ENCODE results near the gene GPBAR1. TPM values are rescaled to one million over a fixed set of nuclear protein-coding genes. Genes with fewer than 3 reads are reported as not detected.

Gene GPBAR1
- 0.29 and 0.82 TPM in 2 replicates for total RNA-seq (2014; rRNA removed; shearing (Covaris generic); ENCODE audit: low replicate concordance)

- Histone ChIP-seq H2AFZ (ENCODE audit: low read length) (no peak within 1 kb of the TSS), H3K4me1 (ENCODE audit: low read length) (peaks cover 30% of the 10 kb centered on the region), H3K27me3 (ENCODE audit: low read length) (no peaks in the 10 kb centered on the region), H3K9me2 (replicated peaks; ENCODE audit: insufficient read depth, low read length) (no peaks in the 10 kb centered on the region), H3K79me2 (ENCODE audit: low read length) (no peaks in the 10 kb centered on the region), H3K36me3 (ENCODE audit: insufficient read depth, low read length) (peaks cover 3% of the 10 kb centered on the region; the same call in 1 of the 2 replicates), H4K20me1 (ENCODE audit: insufficient read depth, low read depth, low read length) (no peaks in the 10 kb centered on the region), H3K9ac (ENCODE audit: low read length) (no peak within 1 kb of the TSS), H3K4me3 (ENCODE audit: low read length) (no peak within 1 kb of the TSS), H3K4me2 (ENCODE audit: low read depth, low read length, poor library complexity, severe bottlenecking) (peak within 1 kb of the TSS; percentile 6), H3K9me3 (ENCODE audit: low read length) (no peaks in the 10 kb centered on the region), H3K27ac (ENCODE audit: low read length) (peak within 1 kb of the TSS; percentile 32; the same call in 1 of the 2 replicates)
- DNase-seq, result no peak
These were observed at the start of gene GPBAR1 for GRCh38 chr2:218260742-218261422. GPBAR1 (plus strand) TSS chr2:218261015; CDS start chr2:218262725, 1,710 bp downstream.

- Histone ChIP-seq H3K4me2 (ENCODE audit: low read depth, low read length, poor library complexity, severe bottlenecking) (no peak overlapping the region), H3K9me3 (ENCODE audit: low read length) (peaks cover 6% of the 10 kb centered on the region), H3K4me1 (ENCODE audit: low read length) (peaks cover 17% of the 10 kb centered on the region), H2AFZ (ENCODE audit: low read length) (no peak overlapping the region), H3K27ac (ENCODE audit: low read length) (no peak overlapping the region), H3K9me2 (replicated peaks; ENCODE audit: insufficient read depth, low read length) (no peaks in the 10 kb centered on the region), H3K79me2 (ENCODE audit: low read length) (peaks cover 13% of the 10 kb centered on the region), H3K4me3 (ENCODE audit: low read length) (no peak overlapping the region), H3K9ac (ENCODE audit: low read length) (no peak overlapping the region), H3K27me3 (ENCODE audit: low read length) (peaks cover 2% of the 10 kb centered on the region; the same call in 1 of the 2 replicates), H4K20me1 (ENCODE audit: insufficient read depth, low read depth, low read length) (peaks cover 6% of the 10 kb centered on the region; the same call in 1 of the 2 replicates), H3K36me3 (ENCODE audit: insufficient read depth, low read length) (no peaks in the 10 kb centered on the region)
- DNase-seq, result no peak
These were observed 46.7 kb upstream of the GPBAR1 start for GRCh38 chr2:218214116-218214515.

GRCh38 chr2:218216336-218216673 is 44.5 kb upstream of the GPBAR1 start:
- peak overlapping the region; percentile 88 for H3K4me2 ChIP-seq (ENCODE audit: low read depth, low read length, poor library complexity, severe bottlenecking)
- peaks cover 35% of the 10 kb centered on the region for H3K79me2 ChIP-seq (ENCODE audit: low read length)
- no peaks in the 10 kb centered on the region for H3K9me2 ChIP-seq (replicated peaks; ENCODE audit: insufficient read depth, low read length)
- no peaks in the 10 kb centered on the region for H3K27me3 ChIP-seq (ENCODE audit: low read length)
- DNase-seq, result no peak
- peaks cover 39% of the 10 kb centered on the region for H3K4me1 ChIP-seq (ENCODE audit: low read length)
- H3K9ac ChIP-seq (ENCODE audit: low read length), result peak overlapping the region; percentile 77
- 0 out of 2 replicates have a peak overlapping the region, but pooled peaks have one; percentile 25 for H3K27ac ChIP-seq (ENCODE audit: low read length)
- peaks cover 14% of the 10 kb centered on the region for H3K36me3 ChIP-seq (ENCODE audit: insufficient read depth, low read length)
- H3K9me3 ChIP-seq (ENCODE audit: low read length), result no peaks in the 10 kb centered on the region
- H3K4me3 ChIP-seq (ENCODE audit: low read length), result peak overlapping the region; percentile 78
- H2AFZ ChIP-seq (ENCODE audit: low read length), result peak overlapping the region; percentile 99
- H4K20me1 ChIP-seq (ENCODE audit: insufficient read depth, low read depth, low read length), result peaks cover 27% of the 10 kb centered on the region

GRCh38 chr2:218216674-218217359 is 44.0 kb upstream of the GPBAR1 start, which contains the start of gene ARPC2:
ARPC2 (plus strand) TSS chr2:218217189; CDS start chr2:218217471, 282 bp downstream.
- H3K4me2 ChIP-seq (ENCODE audit: low read depth, low read length, poor library complexity, severe bottlenecking), result peak within 1 kb of the TSS; percentile 100
- no peaks in the 10 kb centered on the region for H3K9me3 ChIP-seq (ENCODE audit: low read length)
- H3K4me3 ChIP-seq (ENCODE audit: low read length), result peak within 1 kb of the TSS; percentile 96
- peaks cover 32% of the 10 kb centered on the region for H4K20me1 ChIP-seq (ENCODE audit: insufficient read depth, low read depth, low read length)
- no peaks in the 10 kb centered on the region for H3K9me2 ChIP-seq (replicated peaks; ENCODE audit: insufficient read depth, low read length)
- peak; percentile 98 for DNase-seq
- H3K27me3 ChIP-seq (ENCODE audit: low read length), result no peaks in the 10 kb centered on the region
- H2AFZ ChIP-seq (ENCODE audit: low read length), result peak within 1 kb of the TSS; percentile 99
- H3K79me2 ChIP-seq (ENCODE audit: low read length), result peaks cover 40% of the 10 kb centered on the region
- H3K9ac ChIP-seq (ENCODE audit: low read length), result peak within 1 kb of the TSS; percentile 100
- peaks cover 19% of the 10 kb centered on the region for H3K36me3 ChIP-seq (ENCODE audit: insufficient read depth, low read length)
- peaks cover 44% of the 10 kb centered on the region for H3K4me1 ChIP-seq (ENCODE audit: low read length)
- H3K27ac ChIP-seq (ENCODE audit: low read length), result peak within 1 kb of the TSS; percentile 99

DNA sequence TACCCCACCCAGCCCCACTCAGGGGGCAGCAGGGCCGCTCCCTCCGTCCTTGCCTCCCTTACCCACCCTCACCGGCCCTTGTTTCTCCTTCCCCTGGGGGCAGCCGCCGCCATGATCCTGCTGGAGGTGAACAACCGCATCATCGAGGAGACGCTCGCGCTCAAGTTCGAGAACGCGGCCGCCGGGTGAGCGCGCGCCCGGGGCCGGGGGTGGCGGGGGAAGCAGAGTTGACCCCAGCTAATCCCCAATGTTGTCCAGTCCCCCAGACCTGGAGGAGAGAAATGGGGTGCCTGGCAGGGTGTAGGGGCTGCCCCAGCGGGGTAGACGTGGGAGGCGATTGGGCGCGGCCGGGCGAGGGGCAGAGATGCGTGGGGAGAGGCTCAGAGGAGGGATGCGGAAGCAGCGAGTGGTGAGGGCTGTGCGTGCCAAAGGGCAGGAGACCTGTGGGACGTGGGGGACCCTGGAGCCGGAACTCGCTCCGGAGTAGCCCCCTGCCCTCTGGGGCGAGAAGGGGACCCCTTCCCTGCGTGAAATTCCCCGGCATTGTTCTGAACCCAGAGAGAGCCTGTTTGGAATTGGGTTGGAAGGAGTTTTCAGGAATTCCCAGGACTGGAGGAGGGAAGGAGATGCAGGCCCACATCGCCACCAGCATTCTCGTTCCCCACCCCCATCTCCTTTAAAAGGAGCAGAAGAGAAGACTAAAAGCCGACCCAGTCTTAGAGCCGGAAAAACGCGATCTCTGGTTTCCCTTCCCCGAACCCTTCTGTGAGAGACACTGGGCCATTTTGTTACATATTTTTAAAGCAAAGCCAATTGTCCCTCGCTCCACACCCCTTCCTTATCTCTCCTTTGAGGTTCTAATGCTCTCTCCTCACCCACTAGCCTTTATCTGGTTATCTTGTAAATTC is 43.2 kb upstream of the GPBAR1 start:
- Histone ChIP-seq H3K4me3 (ENCODE audit: low read length) (peak overlapping the region; percentile 96), H3K79me2 (ENCODE audit: low read length) (peaks cover 48% of the 10 kb centered on the region), H3K4me1 (ENCODE audit: low read length) (peaks cover 52% of the 10 kb centered on the region), H3K9me3 (ENCODE audit: low read length) (no peaks in the 10 kb centered on the region), H3K36me3 (ENCODE audit: insufficient read depth, low read length) (peaks cover 27% of the 10 kb centered on the region), H2AFZ (ENCODE audit: low read length) (no peak overlapping the region), H3K27ac (ENCODE audit: low read length) (peak overlapping the region; percentile 99), H3K9me2 (replicated peaks; ENCODE audit: insufficient read depth, low read length) (no peaks in the 10 kb centered on the region), H3K27me3 (ENCODE audit: low read length) (no peaks in the 10 kb centered on the region), H3K4me2 (ENCODE audit: low read depth, low read length, poor library complexity, severe bottlenecking) (peak overlapping the region; percentile 100), H3K9ac (ENCODE audit: low read length) (peak overlapping the region; percentile 100), H4K20me1 (ENCODE audit: insufficient read depth, low read depth, low read length) (peaks cover 39% of the 10 kb centered on the region)
- DNase-seq, result peak; percentile 83

- H3K27ac ChIP-seq (ENCODE audit: low read length), result peak overlapping the region; percentile 99
- peaks cover 57% of the 10 kb centered on the region for H3K79me2 ChIP-seq (ENCODE audit: low read length)
- H3K9me2 ChIP-seq (replicated peaks; ENCODE audit: insufficient read depth, low read length), result no peaks in the 10 kb centered on the region
- peaks cover 48% of the 10 kb centered on the region for H4K20me1 ChIP-seq (ENCODE audit: insufficient read depth, low read depth, low read length)
- peaks cover 35% of the 10 kb centered on the region for H3K36me3 ChIP-seq (ENCODE audit: insufficient read depth, low read length)
- H3K9ac ChIP-seq (ENCODE audit: low read length), result peak overlapping the region; percentile 100
- peak; percentile 94 for DNase-seq
- peak overlapping the region; percentile 96 for H3K4me3 ChIP-seq (ENCODE audit: low read length)
- H3K9me3 ChIP-seq (ENCODE audit: low read length), result no peaks in the 10 kb centered on the region
- H3K27me3 ChIP-seq (ENCODE audit: low read length), result no peaks in the 10 kb centered on the region
- no peak overlapping the region for H2AFZ ChIP-seq (ENCODE audit: low read length)
- H3K4me2 ChIP-seq (ENCODE audit: low read depth, low read length, poor library complexity, severe bottlenecking), result peak overlapping the region; percentile 100
- H3K4me1 ChIP-seq (ENCODE audit: low read length), result peaks cover 62% of the 10 kb centered on the region
These were observed 42.3 kb upstream of the GPBAR1 start for GRCh38 chr2:218218268-218219185.

DNA sequence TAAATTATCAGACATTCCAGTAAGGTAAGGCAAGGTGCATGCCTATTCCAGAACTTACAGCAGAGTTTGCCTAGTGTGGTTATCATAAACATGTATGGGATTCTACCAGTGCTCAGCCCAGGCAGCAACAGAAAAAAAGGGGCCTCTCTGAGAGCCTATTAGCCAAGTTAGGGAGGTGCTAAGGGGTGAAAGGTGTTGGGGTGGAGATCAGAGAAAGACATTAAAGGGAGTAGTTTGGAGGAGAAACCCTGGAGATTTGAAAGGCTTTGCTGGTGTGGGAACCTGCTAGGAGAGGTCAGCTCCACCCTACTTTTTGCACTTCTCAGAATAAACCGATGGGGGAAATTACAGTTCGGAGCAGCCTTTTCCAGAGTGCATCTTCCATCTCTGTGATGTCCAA is 40.9 kb upstream of the GPBAR1 start:
- H3K79me2 ChIP-seq (ENCODE audit: low read length), result peaks cover 71% of the 10 kb centered on the region
- no peaks in the 10 kb centered on the region for H3K9me3 ChIP-seq (ENCODE audit: low read length)
- peaks cover 61% of the 10 kb centered on the region for H4K20me1 ChIP-seq (ENCODE audit: insufficient read depth, low read depth, low read length)
- peak overlapping the region; percentile 100 for H3K9ac ChIP-seq (ENCODE audit: low read length)
- H2AFZ ChIP-seq (ENCODE audit: low read length), result no peak overlapping the region
- H3K4me2 ChIP-seq (ENCODE audit: low read depth, low read length, poor library complexity, severe bottlenecking), result peak overlapping the region; percentile 100
- H3K4me3 ChIP-seq (ENCODE audit: low read length), result peak overlapping the region; percentile 96
- peaks cover 72% of the 10 kb centered on the region for H3K4me1 ChIP-seq (ENCODE audit: low read length)
- H3K9me2 ChIP-seq (replicated peaks; ENCODE audit: insufficient read depth, low read length), result no peaks in the 10 kb centered on the region
- no peaks in the 10 kb centered on the region for H3K27me3 ChIP-seq (ENCODE audit: low read length)
- no peak for DNase-seq
- H3K27ac ChIP-seq (ENCODE audit: low read length), result peak overlapping the region; percentile 99
- H3K36me3 ChIP-seq (ENCODE audit: insufficient read depth, low read length), result peaks cover 49% of the 10 kb centered on the region
